ENCODE data around the gene CDH20. TPM values are rescaled to one million over a fixed set of nuclear protein-coding genes. Genes with fewer than 3 reads are reported as not detected.

The CDH20 gene
- total RNA-seq, 2 experiments from 2014 or later = not detected

GRCh38 chr18:61572084-61572655 lies 238.9 kb downstream of the CDH20 start:
- Mint-ChIP-seq H3K4me3 (no peak overlapping the region), H3K9me3 (peaks cover 2% of the 10 kb centered on the region), H3K27ac (no peak overlapping the region), H3K4me1 (ENCODE audit: low read depth) (no peaks in the 10 kb centered on the region), H3K27me3 (peaks cover 23% of the 10 kb centered on the region), H3K36me3 (ENCODE audit: low read depth) (no peaks in the 10 kb centered on the region)
- TF ChIP-seq CTCF (IDR thresholded peaks at IDR 0.05) = no peak
- intact Hi-C loops (cut with micrococcal nuclease) = no loop called here
- ChIA-PET CTCF (interaction anchor here (1.0 to 1.2 kb wide), 2 partner anchors 10 to 11 kb away, joined by 3 to 4 read pairs; no protein-coding TSS in a partner anchor), POLR2A (no interaction called here)
- no peak for ATAC-seq
- DNase-seq = no peak

GRCh38 chr18:61572871-61573270 lies 239.6 kb downstream of the CDH20 start:
- ChIA-PET CTCF (interaction anchor here (1.2 kb wide), 2 partner anchors 9 kb away, joined by 4 read pairs; no protein-coding TSS in a partner anchor), POLR2A (no interaction called here)
- H3K4me1 Mint-ChIP-seq (ENCODE audit: low read depth) = no peaks in the 10 kb centered on the region
- no peak overlapping the region for H3K4me3 Mint-ChIP-seq
- ATAC-seq (no peak), DNase-seq (no peak)
- peaks cover 28% of the 10 kb centered on the region for H3K27me3 Mint-ChIP-seq
- H3K36me3 Mint-ChIP-seq (ENCODE audit: low read depth) = no peaks in the 10 kb centered on the region
- peaks cover 2% of the 10 kb centered on the region for H3K9me3 Mint-ChIP-seq
- no peak for TF ChIP-seq CTCF (IDR thresholded peaks at IDR 0.05)
- intact Hi-C loops (cut with micrococcal nuclease) = no loop called here
- no peak overlapping the region for H3K27ac Mint-ChIP-seq

- no peak for ATAC-seq
- H3K36me3 Mint-ChIP-seq (ENCODE audit: low read depth) = no peaks in the 10 kb centered on the region
- CTCF ChIA-PET = no interaction called here
- intact Hi-C loops (cut with micrococcal nuclease) = no loop called here
- H3K4me3 Mint-ChIP-seq = no peak overlapping the region
- H3K27me3 Mint-ChIP-seq = peaks cover 22% of the 10 kb centered on the region
- POLR2A ChIA-PET = no interaction called here
- no peaks in the 10 kb centered on the region for H3K9me3 Mint-ChIP-seq
- DNase-seq = no peak
- H3K27ac Mint-ChIP-seq = no peak overlapping the region
- no peaks in the 10 kb centered on the region for H3K4me1 Mint-ChIP-seq (ENCODE audit: low read depth)
- no peak for TF ChIP-seq CTCF (IDR thresholded peaks at IDR 0.05)
Measured at GRCh38 chr18:61574665-61575064, 241.4 kb downstream of the CDH20 start.

GRCh38 chr18:61575419-61575818 lies 242.2 kb downstream of the CDH20 start:
- Mint-ChIP-seq H3K27ac (no peak overlapping the region), H3K4me3 (no peak overlapping the region), H3K27me3 (peaks cover 24% of the 10 kb centered on the region), H3K4me1 (ENCODE audit: low read depth) (no peaks in the 10 kb centered on the region), H3K36me3 (ENCODE audit: low read depth) (no peaks in the 10 kb centered on the region), H3K9me3 (no peaks in the 10 kb centered on the region)
- no peak for DNase-seq
- ChIA-PET POLR2A (no interaction called here), CTCF (no interaction called here)
- intact Hi-C loops (cut with micrococcal nuclease) = no loop called here
- TF ChIP-seq CTCF (IDR thresholded peaks at IDR 0.05) = no peak
- no peak for ATAC-seq

- H3K27me3 Mint-ChIP-seq = peaks cover 39% of the 10 kb centered on the region
- no peak overlapping the region for H3K4me3 Mint-ChIP-seq
- POLR2A ChIA-PET = no interaction called here
- DNase-seq (no peak), ATAC-seq (no peak)
- H3K27ac Mint-ChIP-seq = no peak overlapping the region
- intact Hi-C loops (cut with micrococcal nuclease) = no loop called here
- no peaks in the 10 kb centered on the region for H3K9me3 Mint-ChIP-seq
- no peaks in the 10 kb centered on the region for H3K36me3 Mint-ChIP-seq (ENCODE audit: low read depth)
- no peak for TF ChIP-seq CTCF (IDR thresholded peaks at IDR 0.05)
- CTCF ChIA-PET = no interaction called here
- H3K4me1 Mint-ChIP-seq (ENCODE audit: low read depth) = peaks cover 8% of the 10 kb centered on the region
Measured at GRCh38 chr18:61578846-61579245, 245.6 kb downstream of the CDH20 start.

Measured in activated CD8-positive, alpha-beta T cell treated with anti-CD3 and anti-CD28 coated beads for 36 hours (primary cell).